Trophoblast cell (in vitro differentiated cells and primary cell): ENCODE measurements around the gene ROR1.

ENCODE experiments used
- DNase-seq, 2 donors: peaks; one replicate each; pipeline ENCODE4 v3.0.0-alpha.2; 2016
- H2AFZ ChIP-seq: 2 replicates; pipeline ENCODE4 v1.6.1; 2013; ENCODE audit warnings: low read length, moderate library complexity, mild to moderate bottlenecking; ENCODE audit not compliant: insufficient read depth, poor library complexity
- H2AK5ac ChIP-seq: 2 replicates; pipeline ENCODE4 v1.6.1; 2013; ENCODE audit warnings: mild to moderate bottlenecking, low read length
- H2BK120ac ChIP-seq: 2 replicates; pipeline ENCODE4 v1.6.1; 2013; ENCODE audit warnings: low read length, mild to moderate bottlenecking, moderate library complexity; ENCODE audit not compliant: insufficient read depth, poor library complexity
- H2BK12ac ChIP-seq: 2 replicates; pipeline ENCODE4 v1.6.1; 2013; ENCODE audit warnings: mild to moderate bottlenecking, low read length, moderate library complexity
- H2BK5ac ChIP-seq: 2 replicates; pipeline ENCODE4 v1.6.1; 2013; ENCODE audit warnings: low read length, low read depth, moderate library complexity, mild to moderate bottlenecking; ENCODE audit not compliant: poor library complexity
- H3K14ac ChIP-seq: 2 replicates; pipeline ENCODE4 v1.6.1; 2013; ENCODE audit warnings: mild to moderate bottlenecking, low read length
- H3K18ac ChIP-seq: 2 replicates; pipeline ENCODE4 v1.6.1; 2013; ENCODE audit warnings: mild to moderate bottlenecking, low read length
- H3K23ac ChIP-seq: 2 replicates; pipeline ENCODE4 v1.6.1; 2013; ENCODE audit warnings: low read length
- H3K27ac ChIP-seq: 2 replicates; pipeline ENCODE4 v1.5.1; 2013; ENCODE audit warnings: low read depth, mild to moderate bottlenecking, inconsistent platforms, low read length, moderate library complexity
- H3K27me3 ChIP-seq: 2 replicates; pipeline ENCODE4 v1.6.1; 2013; ENCODE audit warnings: inconsistent platforms, mild to moderate bottlenecking, low read length, moderate library complexity; ENCODE audit not compliant: insufficient read depth
- H3K36me3 ChIP-seq, 2 experiments: 1 replicate in 1 of 2; 2 replicates in 1 of 2; pipeline ENCODE4 v1.6.1; 2013; ENCODE audit warnings: low read length in 2 of 2, mild to moderate bottlenecking in 2 of 2, moderate library complexity in 1 of 2; ENCODE audit not compliant: insufficient read depth in 2 of 2, control insufficient read depth in 1 of 2
- H3K4ac ChIP-seq: 2 replicates; pipeline ENCODE4 v1.6.1; 2013; ENCODE audit warnings: low read depth, mild to moderate bottlenecking, low read length, moderate library complexity
- H3K4me1 ChIP-seq, 2 experiments: 1 replicate in 1 of 2; 2 replicates in 1 of 2; pipeline ENCODE4 v1.6.1; 2013; ENCODE audit warnings: low read length in 2 of 2, mild to moderate bottlenecking in 2 of 2, moderate library complexity in 1 of 2; ENCODE audit not compliant: insufficient read depth in 2 of 2, control insufficient read depth in 1 of 2
- H3K4me2 ChIP-seq: 2 replicates; pipeline ENCODE4 v1.6.1; 2013; ENCODE audit warnings: inconsistent platforms, mild to moderate bottlenecking, low read length, moderate library complexity
- H3K4me3 ChIP-seq: 2 replicates; pipeline ENCODE4 v1.5.1; 2013; ENCODE audit warnings: mild to moderate bottlenecking, low read depth, low read length, inconsistent platforms
- H3K79me1 ChIP-seq: one replicate; pipeline ENCODE4 v1.6.1; 2013; ENCODE audit warnings: low read length
- H3K79me2 ChIP-seq: 2 replicates; pipeline ENCODE4 v1.6.1; 2013; ENCODE audit warnings: low read length, mild to moderate bottlenecking; ENCODE audit not compliant: control insufficient read depth, insufficient read depth, poor library complexity
- H3K9ac ChIP-seq: 2 replicates; pipeline ENCODE4 v1.6.1; 2013; ENCODE audit warnings: mild to moderate bottlenecking, low read length
- H3K9me3 ChIP-seq: 2 replicates; pipeline ENCODE4 v1.6.1; 2013; ENCODE audit warnings: low read depth, mild to moderate bottlenecking, control low read depth, inconsistent platforms, low read length; ENCODE audit not compliant: insufficient read depth
- H4K12ac ChIP-seq: 2 replicates; pipeline ENCODE4 v1.6.1; 2013; ENCODE audit warnings: low read depth, mild to moderate bottlenecking, low read length, moderate library complexity
- H4K8ac ChIP-seq: 2 replicates; pipeline ENCODE4 v1.6.1; 2013; ENCODE audit warnings: low read depth, mild to moderate bottlenecking, low read length, moderate library complexity
- H4K91ac ChIP-seq: one replicate; pipeline ENCODE4 v1.6.1; 2013; ENCODE audit warnings: low read depth, mild to moderate bottlenecking, low read length, moderate library complexity
- WGBS: extraction: QIAGEN DNeasy Blood & Tissue Kit; methylation state at CpG from one replicate; pipeline ENCODE4 v1.1.7; 2013; ENCODE audit warnings: missing lambda C conversion rate; ENCODE audit not compliant: insufficient read length, insufficient coverage; ENCODE audit errors: extremely low coverage; 5-methylcytosine and 5-hydroxymethylcytosine counted together

Gene ROR1

DNA sequence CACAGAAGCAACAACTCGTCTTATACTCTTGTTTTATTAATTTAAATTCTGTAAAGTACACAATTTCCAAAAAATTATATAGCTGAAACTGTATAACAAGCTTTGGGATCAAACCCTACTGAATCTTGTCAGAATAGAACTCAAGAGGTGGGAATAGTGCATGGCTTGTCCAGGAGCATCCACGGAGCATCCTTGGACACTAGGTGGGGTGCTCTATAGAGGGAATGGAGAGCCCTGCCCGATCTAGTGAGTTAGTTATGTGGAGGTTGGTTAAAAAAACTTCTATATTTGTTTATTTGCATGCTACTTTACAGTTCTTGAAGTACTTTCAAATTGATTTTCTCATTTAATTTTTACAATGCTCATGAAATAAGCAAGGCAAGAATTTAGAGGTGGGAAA, 28.3 kb downstream of the ROR1 start:
- no peak overlapping the region for H3K14ac ChIP-seq
- H3K27me3 ChIP-seq: no peaks in the 10 kb centered on the region
- no peak overlapping the region for H2BK5ac ChIP-seq
- no peak overlapping the region for H3K9ac ChIP-seq
- no CpG with 5 or more reads among the region's 3 CpGs for WGBS
- H3K23ac ChIP-seq: no peak overlapping the region
- H4K91ac ChIP-seq: no peak overlapping the region
- no peak overlapping the region for H2BK120ac ChIP-seq
- H3K4me3 ChIP-seq: no peak overlapping the region
- no peak overlapping the region for H2AFZ ChIP-seq
- H3K79me2 ChIP-seq: peaks cover 2% of the 10 kb centered on the region
- H3K79me1 ChIP-seq: no peaks in the 10 kb centered on the region
- H3K36me3 ChIP-seq: no peaks in the 10 kb centered on the region
- no peak overlapping the region for H2AK5ac ChIP-seq
- no peak overlapping the region for H4K8ac ChIP-seq
- no peak for DNase-seq
- no peaks in the 10 kb centered on the region for H3K4me1 ChIP-seq
- H3K4ac ChIP-seq: no peak overlapping the region
- H3K4me2 ChIP-seq: no peak overlapping the region
- H3K9me3 ChIP-seq: no peaks in the 10 kb centered on the region
- no peak overlapping the region for H3K27ac ChIP-seq
- no peak overlapping the region for H2BK12ac ChIP-seq
- no peak overlapping the region for H3K18ac ChIP-seq
- no peak overlapping the region for H4K12ac ChIP-seq

DNA sequence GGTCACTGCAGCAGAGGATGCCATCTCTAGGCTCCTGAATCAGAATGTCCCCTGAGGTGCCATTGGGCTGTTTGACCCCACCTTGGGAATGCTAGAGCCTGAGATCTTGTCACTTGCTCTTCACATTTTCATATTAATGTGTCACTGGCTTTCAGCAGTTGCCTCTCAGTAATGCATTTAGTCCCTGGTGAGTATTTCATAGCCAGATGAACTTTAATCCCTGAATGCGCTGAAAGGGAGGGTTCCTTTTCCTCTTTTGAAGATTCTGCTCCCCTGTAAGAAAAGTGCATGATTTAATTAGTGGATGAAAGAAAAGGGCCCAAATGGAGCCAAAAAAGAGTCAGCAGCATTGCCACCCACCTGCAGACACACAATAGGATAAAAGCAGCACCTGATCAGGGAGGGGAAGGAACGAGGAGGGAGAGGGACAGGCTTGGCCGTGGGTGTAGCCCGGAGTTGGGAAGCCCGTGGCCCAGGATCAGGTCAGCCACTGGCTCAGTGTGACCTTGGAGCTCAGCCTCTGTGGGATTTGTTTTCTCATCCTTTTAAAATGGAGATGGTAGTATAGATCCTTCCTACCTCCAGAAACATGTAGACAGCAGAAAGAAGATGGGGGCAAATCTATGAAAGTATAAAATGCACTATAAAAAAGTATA, 31.1 kb downstream of the ROR1 start:
- no CpG with 5 or more reads among the region's 5 CpGs for WGBS
- no peak overlapping the region for H4K12ac ChIP-seq
- no peak overlapping the region for H3K18ac ChIP-seq
- no peak overlapping the region for H4K91ac ChIP-seq
- no peak overlapping the region for H3K9ac ChIP-seq
- no peak overlapping the region for H2AFZ ChIP-seq
- H3K9me3 ChIP-seq: no peaks in the 10 kb centered on the region
- H2BK5ac ChIP-seq: no peak overlapping the region
- H3K14ac ChIP-seq: no peak overlapping the region
- H3K79me2 ChIP-seq: no peaks in the 10 kb centered on the region
- peak overlapping the region; percentile 56 for H3K4ac ChIP-seq
- H3K27me3 ChIP-seq: no peaks in the 10 kb centered on the region
- no peak overlapping the region for H2BK12ac ChIP-seq
- H3K23ac ChIP-seq: no peak overlapping the region
- H4K8ac ChIP-seq: no peak overlapping the region
- H3K27ac ChIP-seq: no peak overlapping the region
- peaks cover 0 to 4% of the 10 kb centered on the region in 2 experiments for H3K4me1 ChIP-seq
- no peak overlapping the region for H2BK120ac ChIP-seq
- no peak overlapping the region for H2AK5ac ChIP-seq
- no peaks in the 10 kb centered on the region for H3K79me1 ChIP-seq
- no peak overlapping the region for H3K4me2 ChIP-seq
- H3K36me3 ChIP-seq: no peaks in the 10 kb centered on the region
- no peak overlapping the region for H3K4me3 ChIP-seq
- DNase-seq: no peak

GRCh38 chr1:63807046-63807445, 33.2 kb downstream of the ROR1 start:
- WGBS: no CpG with 5 or more reads among the region's 1 CpG
- Histone ChIP-seq H3K27me3 (no peaks in the 10 kb centered on the region), H2BK12ac (no peak overlapping the region), H3K18ac (no peak overlapping the region), H4K12ac (no peak overlapping the region), H3K4me1 (peaks cover 0 to 5% of the 10 kb centered on the region in 2 experiments), H3K4me2 (no peak overlapping the region), H3K9ac (no peak overlapping the region), H4K91ac (no peak overlapping the region), H2AFZ (no peak overlapping the region), H3K36me3 (no peaks in the 10 kb centered on the region), H3K9me3 (no peaks in the 10 kb centered on the region), H3K27ac (no peak overlapping the region), H2AK5ac (no peak overlapping the region), H3K4ac (peak overlapping the region; percentile 16), H2BK120ac (no peak overlapping the region), H3K4me3 (no peak overlapping the region), H2BK5ac (no peak overlapping the region), H3K79me2 (no peaks in the 10 kb centered on the region), H3K14ac (no peak overlapping the region), H4K8ac (no peak overlapping the region), H3K79me1 (no peaks in the 10 kb centered on the region), H3K23ac (no peak overlapping the region)
- no peak for DNase-seq

DNA sequence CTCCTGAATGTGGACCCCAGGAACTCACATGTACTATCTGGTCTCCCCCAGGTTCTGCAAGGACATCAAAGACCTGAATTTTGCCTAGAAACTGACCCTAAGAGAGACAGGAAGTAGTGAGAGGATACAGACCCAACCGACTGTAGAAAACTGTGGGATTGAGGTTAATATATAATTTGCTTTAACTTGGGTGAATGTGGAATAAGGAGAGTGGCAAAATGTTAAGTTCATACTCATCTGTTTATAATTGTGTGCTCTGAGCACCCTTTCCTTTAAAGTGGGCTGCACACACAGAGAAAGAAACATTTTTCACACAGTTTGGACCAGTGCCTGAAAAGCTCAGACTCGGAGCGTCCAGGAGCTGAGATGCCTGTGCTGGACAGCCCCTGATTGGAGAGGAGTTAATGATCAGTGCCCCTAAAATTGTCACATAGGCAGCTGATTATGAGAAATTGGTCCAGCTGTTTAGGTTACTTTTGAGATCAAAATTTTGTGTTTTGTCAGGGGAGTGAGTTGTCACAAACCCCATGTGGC, 37.2 kb downstream of the ROR1 start:
- H4K91ac ChIP-seq: no peak overlapping the region
- no peaks in the 10 kb centered on the region for H3K79me1 ChIP-seq
- H3K36me3 ChIP-seq: peaks cover 2 to 3% of the 10 kb centered on the region in 2 experiments
- H3K9me3 ChIP-seq: peaks cover 3% of the 10 kb centered on the region
- no peak overlapping the region for H3K23ac ChIP-seq
- no peak overlapping the region for H2AFZ ChIP-seq
- H2BK120ac ChIP-seq: no peak overlapping the region
- DNase-seq: no peak
- H4K12ac ChIP-seq: no peak overlapping the region
- H3K27me3 ChIP-seq: no peaks in the 10 kb centered on the region
- no CpG with 5 or more reads among the region's 3 CpGs for WGBS
- H3K4me3 ChIP-seq: no peak overlapping the region
- H3K4me1 ChIP-seq: peaks cover 2 to 8% of the 10 kb centered on the region in 2 experiments
- H3K9ac ChIP-seq: no peak overlapping the region
- H3K27ac ChIP-seq: no peak overlapping the region
- no peak overlapping the region for H3K14ac ChIP-seq
- H2BK5ac ChIP-seq: no peak overlapping the region
- H3K4me2 ChIP-seq: no peak overlapping the region
- H3K4ac ChIP-seq: peak overlapping the region; percentile 30
- no peak overlapping the region for H4K8ac ChIP-seq
- H3K18ac ChIP-seq: no peak overlapping the region
- no peak overlapping the region for H2BK12ac ChIP-seq
- no peak overlapping the region for H2AK5ac ChIP-seq
- peaks cover 4% of the 10 kb centered on the region for H3K79me2 ChIP-seq
